Measurements from ENCODE around the gene CAPN14. TPM values are rescaled to one million over a fixed set of nuclear protein-coding genes. Genes with fewer than 3 reads are reported as not detected.
"Not testable (repeated sequence)": the region's sequence is repeated elsewhere in the genome, so short reads cannot be mapped to it uniquely, and the experiment has no call there.

Gene CAPN14
- total RNA-seq, 2 donors from 2014 or later = 0.43 to 1.2 TPM

- ATAC-seq = no peak
- no peak for DNase-seq (ENCODE audit: low spot score)
- Mint-ChIP-seq H3K4me1 (ENCODE audit: low read depth in 2 of 2) (no peaks in the 10 kb centered on the region), H3K4me3 (no peak overlapping the region), H3K27me3 (peaks cover 0 to 6% of the 10 kb centered on the region in 2 donors), H3K9me3 (no peaks in the 10 kb centered on the region), H3K27ac (no peak overlapping the region), H3K36me3 (no peaks in the 10 kb centered on the region)
Measured at GRCh38 chr2:31191931-31192330, 25.4 kb downstream of the CAPN14 start.

GRCh38 chr2:31190188-31190587 is 27.1 kb downstream of the CAPN14 start:
- no peaks in the 10 kb centered on the region for H3K9me3 Mint-ChIP-seq

GRCh38 chr2:31189141-31189540 is 28.2 kb downstream of the CAPN14 start:
- H3K4me3 Mint-ChIP-seq = no peak overlapping the region
- ATAC-seq = no peak
- H3K27ac Mint-ChIP-seq = no peak overlapping the region
- H3K9me3 Mint-ChIP-seq = no peaks in the 10 kb centered on the region
- no peaks in the 10 kb centered on the region for H3K4me1 Mint-ChIP-seq (ENCODE audit: low read depth in 2 of 2)
- no peak for DNase-seq (ENCODE audit: low spot score)
- H3K27me3 Mint-ChIP-seq = peaks cover 0 to 8% of the 10 kb centered on the region in 2 donors
- H3K36me3 Mint-ChIP-seq = no peaks in the 10 kb centered on the region

More at GRCh38 chr2:31190188-31190587, 27.1 kb downstream of the CAPN14 start:
- H3K4me3 Mint-ChIP-seq = no peak overlapping the region
- no peak for DNase-seq (ENCODE audit: low spot score)
- no peaks in the 10 kb centered on the region for H3K36me3 Mint-ChIP-seq
- no peaks in the 10 kb centered on the region for H3K4me1 Mint-ChIP-seq (ENCODE audit: low read depth in 2 of 2)
- H3K27ac Mint-ChIP-seq = no peak overlapping the region
- peaks cover 0 to 8% of the 10 kb centered on the region in 2 donors for H3K27me3 Mint-ChIP-seq
- no peak for ATAC-seq

DNA sequence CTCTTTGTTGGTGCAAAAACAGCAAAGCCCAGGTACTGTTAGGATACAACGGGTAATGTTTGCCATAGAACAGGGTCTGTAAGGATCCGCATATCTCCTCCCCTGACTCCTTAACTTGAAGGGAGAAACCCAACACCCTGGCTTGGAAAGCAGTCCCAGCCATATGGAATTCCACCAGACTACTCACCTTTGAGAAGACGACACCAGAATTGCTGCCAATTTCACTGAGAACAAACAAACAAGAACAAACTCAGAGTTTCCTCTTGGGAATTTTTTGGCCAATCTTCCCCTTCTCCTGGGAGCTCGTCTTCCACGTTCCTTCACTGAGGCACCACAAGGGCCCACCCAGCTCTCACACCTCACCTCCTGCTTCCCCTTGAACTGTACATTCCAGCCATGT is 29.2 kb downstream of the CAPN14 start:
- ATAC-seq (no peak), DNase-seq (ENCODE audit: low spot score) (no peak)
- no peaks in the 10 kb centered on the region for H3K36me3 Mint-ChIP-seq
- H3K27ac Mint-ChIP-seq = no peak overlapping the region
- peaks cover 0 to 10% of the 10 kb centered on the region in 2 donors for H3K27me3 Mint-ChIP-seq
- H3K4me1 Mint-ChIP-seq (ENCODE audit: low read depth in 2 of 2) = no peaks in the 10 kb centered on the region
- no peaks in the 10 kb centered on the region for H3K9me3 Mint-ChIP-seq
- no peak overlapping the region for H3K4me3 Mint-ChIP-seq

GRCh38 chr2:31187166-31187565 is 30.1 kb downstream of the CAPN14 start:
- no peak overlapping the region for H3K4me3 Mint-ChIP-seq
- no peaks in the 10 kb centered on the region for H3K4me1 Mint-ChIP-seq (ENCODE audit: low read depth in 2 of 2)
- H3K36me3 Mint-ChIP-seq = no peaks in the 10 kb centered on the region
- no peak for ATAC-seq
- no peak overlapping the region for H3K27ac Mint-ChIP-seq
- no peaks in the 10 kb centered on the region for H3K9me3 Mint-ChIP-seq
- DNase-seq (ENCODE audit: low spot score) = no peak
- peaks cover 0 to 10% of the 10 kb centered on the region in 2 donors for H3K27me3 Mint-ChIP-seq

DNA sequence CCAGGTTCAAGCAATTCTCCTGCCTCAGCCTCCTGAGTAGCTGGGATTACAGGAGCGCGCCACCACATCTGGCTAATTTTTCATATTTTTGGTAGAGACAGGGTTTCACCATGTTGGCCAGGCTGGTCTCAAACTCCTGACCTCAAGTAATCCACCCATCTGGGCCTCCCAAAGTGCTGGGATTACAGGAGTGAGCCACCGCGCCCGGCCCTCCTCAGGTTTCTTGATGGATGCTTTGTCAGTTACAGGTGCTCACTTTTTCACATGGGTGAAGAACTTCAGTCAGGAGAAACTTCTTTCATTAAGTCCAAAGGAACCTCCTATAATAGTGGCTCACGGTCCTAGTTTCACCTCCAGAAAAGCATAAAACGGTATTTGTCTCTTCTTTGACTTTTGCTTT is 33.3 kb downstream of the CAPN14 start:
- not testable (repeated sequence) for H3K4me3 Mint-ChIP-seq

DNA sequence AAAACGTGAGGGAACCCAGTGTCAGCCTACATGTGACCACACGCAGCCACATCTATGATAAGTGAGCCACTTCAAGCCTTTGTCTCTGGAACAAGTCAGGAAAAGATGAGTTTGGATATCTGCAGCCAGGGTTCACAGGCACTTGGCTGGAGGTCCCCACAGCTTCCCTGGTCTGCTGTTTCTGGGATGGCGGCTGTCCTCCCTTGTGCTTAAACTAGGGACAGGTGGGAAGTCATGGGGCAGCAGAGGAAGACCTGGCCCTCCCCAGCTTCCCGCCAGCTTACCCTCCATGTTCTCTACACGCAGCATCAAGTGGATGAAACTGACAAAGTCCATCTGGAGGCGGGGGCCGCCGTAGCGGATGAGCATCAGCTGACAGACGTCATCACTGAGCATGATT is 40.6 kb downstream of the CAPN14 start:
- no peaks in the 10 kb centered on the region for H3K9me3 Mint-ChIP-seq
- no peak overlapping the region for H3K4me3 Mint-ChIP-seq
- no peak for DNase-seq (ENCODE audit: low spot score)
- no peak overlapping the region for H3K27ac Mint-ChIP-seq
- no peaks in the 10 kb centered on the region for H3K27me3 Mint-ChIP-seq
- H3K4me1 Mint-ChIP-seq (ENCODE audit: low read depth in 2 of 2) = no peaks in the 10 kb centered on the region
- H3K36me3 Mint-ChIP-seq = no peaks in the 10 kb centered on the region
- ATAC-seq = no peak

More for the DNA sequence above, 33.3 kb downstream of the CAPN14 start:
- peaks cover 0 to 10% of the 10 kb centered on the region in 2 donors for H3K27me3 Mint-ChIP-seq
- not testable (repeated sequence) for ATAC-seq; DNase-seq (ENCODE audit: low spot score); H3K27ac Mint-ChIP-seq; H3K4me1 Mint-ChIP-seq (ENCODE audit: low read depth in 2 of 2); H3K9me3 Mint-ChIP-seq; H3K36me3 Mint-ChIP-seq

DNA sequence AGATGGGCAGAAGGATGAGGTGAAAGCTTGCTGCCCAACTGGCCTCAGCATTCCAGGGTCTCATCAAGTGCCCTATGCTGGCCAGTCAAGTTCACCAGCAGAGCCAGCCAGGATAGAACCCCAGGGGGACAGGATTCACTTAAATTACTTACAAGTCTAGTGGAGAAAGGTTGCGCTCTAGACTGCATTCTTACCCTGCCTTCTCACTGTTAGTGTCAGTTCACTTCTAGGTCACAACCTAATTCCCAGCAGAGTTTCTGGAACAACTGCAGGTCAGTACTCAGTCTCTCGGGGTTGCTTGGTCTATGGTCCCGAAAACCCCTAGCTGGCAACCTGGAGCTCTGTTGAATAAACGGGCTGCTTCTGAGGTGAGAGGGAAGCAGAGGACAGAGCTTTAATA is 46.2 kb downstream of the CAPN14 start:
- H3K27me3 Mint-ChIP-seq = no peaks in the 10 kb centered on the region
- no peak overlapping the region for H3K4me3 Mint-ChIP-seq
- H3K9me3 Mint-ChIP-seq = no peaks in the 10 kb centered on the region
- H3K27ac Mint-ChIP-seq = no peak overlapping the region
- no peaks in the 10 kb centered on the region for H3K36me3 Mint-ChIP-seq
- ATAC-seq (no peak), DNase-seq (ENCODE audit: low spot score) (no peak)
- no peaks in the 10 kb centered on the region for H3K4me1 Mint-ChIP-seq (ENCODE audit: low read depth in 2 of 2)

- Mint-ChIP-seq H3K27me3 (no peaks in the 10 kb centered on the region), H3K36me3 (no peaks in the 10 kb centered on the region), H3K27ac (no peak overlapping the region), H3K4me3 (no peak overlapping the region), H3K4me1 (ENCODE audit: low read depth in 2 of 2) (peaks cover 0 to under 1% of the 10 kb centered on the region in 2 donors), H3K9me3 (no peaks in the 10 kb centered on the region)
- peak; percentile 56 to 69 for ATAC-seq
- no peak for DNase-seq (ENCODE audit: low spot score)
Measured at GRCh38 chr2:31170071-31170698, 47.1 kb downstream of the CAPN14 start.

- Mint-ChIP-seq H3K9me3 (no peaks in the 10 kb centered on the region), H3K4me1 (ENCODE audit: low read depth in 2 of 2) (peaks cover 4 to 5% of the 10 kb centered on the region in 2 donors), H3K27me3 (peaks cover 0 to under 1% of the 10 kb centered on the region in 2 donors), H3K36me3 (no peaks in the 10 kb centered on the region), H3K4me3 (no peak overlapping the region), H3K27ac (no peak overlapping the region)
- ATAC-seq = no peak
- no peak for DNase-seq (ENCODE audit: low spot score)
Measured at GRCh38 chr2:31168291-31168690, 49.0 kb downstream of the CAPN14 start.

GRCh38 chr2:31166925-31167324 is 50.4 kb downstream of the CAPN14 start:
- DNase-seq (ENCODE audit: low spot score) = no peak
- no peak for ATAC-seq
- no peak overlapping the region for H3K27ac Mint-ChIP-seq
- no peaks in the 10 kb centered on the region for H3K36me3 Mint-ChIP-seq
- peaks cover 4 to 5% of the 10 kb centered on the region in 2 donors for H3K4me1 Mint-ChIP-seq (ENCODE audit: low read depth in 2 of 2)
- no peak overlapping the region for H3K4me3 Mint-ChIP-seq
- H3K27me3 Mint-ChIP-seq = peaks cover 0 to 6% of the 10 kb centered on the region in 2 donors
- no peaks in the 10 kb centered on the region for H3K9me3 Mint-ChIP-seq

DNA sequence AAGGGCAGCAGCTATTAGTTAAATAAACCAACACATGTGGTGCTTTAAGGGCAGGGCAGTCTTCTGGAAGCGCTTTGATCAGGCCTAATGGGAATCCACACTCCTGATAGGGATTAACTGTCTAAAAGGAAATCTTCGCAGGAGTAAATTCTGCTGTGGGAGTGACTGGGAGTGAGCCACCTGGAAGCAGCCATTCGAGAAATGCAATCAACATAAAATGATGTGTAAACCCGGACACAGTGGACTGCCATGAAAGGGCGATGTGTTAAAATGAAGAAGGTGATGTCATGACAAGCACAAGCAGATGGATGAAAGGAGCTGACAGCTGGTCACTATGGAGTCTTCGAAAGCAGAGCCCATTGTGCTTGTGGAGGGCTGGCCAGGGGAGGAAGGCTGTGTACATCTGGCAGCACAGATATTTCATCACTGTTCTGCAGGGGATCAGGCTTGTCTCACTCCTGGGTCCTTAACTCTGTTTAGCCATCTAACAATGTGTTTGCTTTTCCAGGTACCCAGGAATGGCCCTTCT is 54.2 kb downstream of the CAPN14 start:
- H3K27ac Mint-ChIP-seq = no peak overlapping the region
- no peak overlapping the region for H3K4me3 Mint-ChIP-seq
- peaks cover 0 to 6% of the 10 kb centered on the region in 2 donors for H3K27me3 Mint-ChIP-seq
- H3K4me1 Mint-ChIP-seq (ENCODE audit: low read depth in 2 of 2) = peaks cover 4 to 5% of the 10 kb centered on the region in 2 donors
- no peaks in the 10 kb centered on the region for H3K9me3 Mint-ChIP-seq
- no peaks in the 10 kb centered on the region for H3K36me3 Mint-ChIP-seq
- DNase-seq (ENCODE audit: low spot score) (no peak), ATAC-seq (no peak)

DNA sequence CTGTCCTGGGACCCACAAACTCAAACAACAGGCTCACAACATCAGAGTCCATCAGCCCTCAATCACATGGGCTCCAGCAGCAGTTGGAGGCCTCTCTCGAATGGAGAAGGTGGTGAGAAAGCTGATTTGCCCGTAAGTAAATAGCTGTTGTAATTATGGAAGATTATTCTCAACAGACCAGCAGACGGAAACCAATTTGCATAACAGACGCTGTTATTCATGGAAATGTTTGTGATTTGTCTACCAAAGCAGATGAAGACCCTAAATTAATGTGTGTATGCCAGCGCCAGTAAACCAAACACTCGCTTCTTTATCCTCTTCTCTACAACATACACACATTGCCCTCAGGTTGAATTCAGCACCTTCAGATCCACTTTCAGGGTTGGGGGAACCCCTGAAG is 55.7 kb downstream of the CAPN14 start:
- H3K4me3 Mint-ChIP-seq = no peak overlapping the region
- no peaks in the 10 kb centered on the region for H3K9me3 Mint-ChIP-seq
- H3K4me1 Mint-ChIP-seq (ENCODE audit: low read depth in 2 of 2) = peaks cover 4 to 5% of the 10 kb centered on the region in 2 donors
- no peak overlapping the region for H3K27ac Mint-ChIP-seq
- H3K27me3 Mint-ChIP-seq = peaks cover 5 to 6% of the 10 kb centered on the region in 2 donors
- no peak for DNase-seq (ENCODE audit: low spot score)
- no peak for ATAC-seq
- no peaks in the 10 kb centered on the region for H3K36me3 Mint-ChIP-seq

DNA sequence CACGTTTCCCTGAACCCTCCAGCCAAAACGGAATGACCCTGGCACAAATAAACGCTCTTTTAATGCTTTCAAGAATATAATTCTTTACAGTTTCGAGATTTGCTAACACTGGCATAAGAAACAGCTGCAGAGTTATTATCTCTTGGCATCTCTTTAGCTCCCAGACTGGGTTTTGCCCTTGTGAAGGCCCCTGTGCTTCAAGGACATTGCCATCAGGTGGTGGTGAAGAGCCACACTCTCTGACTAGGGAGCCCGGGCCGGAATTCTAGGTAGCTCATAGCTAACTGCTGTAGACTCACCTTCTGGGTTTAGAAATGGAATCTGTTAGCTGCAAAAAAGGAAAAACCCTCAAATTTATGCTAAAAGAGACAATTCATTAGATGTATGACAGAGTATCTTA is 65.8 kb downstream of the CAPN14 start:
- no peaks in the 10 kb centered on the region for H3K9me3 Mint-ChIP-seq
- H3K36me3 Mint-ChIP-seq = no peaks in the 10 kb centered on the region
- no peak overlapping the region for H3K27ac Mint-ChIP-seq
- H3K4me1 Mint-ChIP-seq (ENCODE audit: low read depth in 2 of 2) = no peaks in the 10 kb centered on the region
- no peak for DNase-seq (ENCODE audit: low spot score)
- peaks cover 12 to 16% of the 10 kb centered on the region in 2 donors for H3K27me3 Mint-ChIP-seq
- H3K4me3 Mint-ChIP-seq = no peak overlapping the region
- no peak for ATAC-seq
